Cardiac muscle cell (in vitro differentiated cells and primary cell): Measurements from ENCODE around the gene OR2G6. TPM values are rescaled to one million over a fixed set of nuclear protein-coding genes. Genes with fewer than 3 reads are reported as not detected.
"Not testable (repeated sequence)": the region's sequence is repeated elsewhere in the genome, so short reads cannot be mapped to it uniquely, and the experiment has no call there.

ENCODE experiments used
- DNase-seq, 2 donors: peaks; one replicate each; pipeline versions ENCODE4 v3.0.0 to v3.0.0-alpha.2; 2010 to 2017; ENCODE audit warnings: low read depth in 1 of 2, low spot score in 1 of 2
- H3K27ac ChIP-seq: fragments of 200-600 bp; sonication (generic); 2 replicates; pipeline ENCODE4 v1.5.1; 2016
- H3K27me3 ChIP-seq: fragments of 200-600 bp; sonication (generic); 2 replicates; pipeline ENCODE4 v1.6.0; 2016; ENCODE audit warnings: control low read depth
- H3K36me3 ChIP-seq: fragments of 200-600 bp; sonication (generic); 2 replicates; pipeline ENCODE4 v1.5.1; 2016; ENCODE audit warnings: control low read depth
- H3K4me1 ChIP-seq: fragments of 200-600 bp; sonication (generic); 2 replicates; pipeline ENCODE4 v1.8.1; 2017; ENCODE audit warnings: low read depth, mild to moderate bottlenecking, mixed run types
- H3K4me3 ChIP-seq: fragments of 200-600 bp; sonication (generic); 2 replicates; pipeline ENCODE4 v1.5.1; 2016; ENCODE audit warnings: mild to moderate bottlenecking
- H3K9me3 ChIP-seq: fragments of 200-600 bp; sonication (generic); 2 replicates; pipeline ENCODE4 v1.5.1; 2017; ENCODE audit warnings: low read depth, mild to moderate bottlenecking, control low read depth
- polyA plus RNA-seq: library from polyadenylated mRNA; unstranded; fragments of >200 nt; fragmentation: Nextera tagmentation; extraction: Ambion mirVana; gene quantifications from 2 replicates; pipeline ENCODE4 v1.2.1, GENCODE V29; 2016
- total RNA-seq: library from RNA; depleted of rRNA; stranded (reverse); fragments of >200 nt; gene quantifications from 2 replicates; pipeline ENCODE4 v1.2.3, GENCODE V29; 2016
- TF ChIP-seq, protein P1 (sequence below): IDR thresholded peaks from 2 replicates; pipeline ENCODE4 v1.5.1; 2012; ENCODE audit warnings: low read depth, mild to moderate bottlenecking, low read length

Gene OR2G6
- total and polyA plus RNA-seq, 2 experiments from 2014 or later = not detected

DNA sequence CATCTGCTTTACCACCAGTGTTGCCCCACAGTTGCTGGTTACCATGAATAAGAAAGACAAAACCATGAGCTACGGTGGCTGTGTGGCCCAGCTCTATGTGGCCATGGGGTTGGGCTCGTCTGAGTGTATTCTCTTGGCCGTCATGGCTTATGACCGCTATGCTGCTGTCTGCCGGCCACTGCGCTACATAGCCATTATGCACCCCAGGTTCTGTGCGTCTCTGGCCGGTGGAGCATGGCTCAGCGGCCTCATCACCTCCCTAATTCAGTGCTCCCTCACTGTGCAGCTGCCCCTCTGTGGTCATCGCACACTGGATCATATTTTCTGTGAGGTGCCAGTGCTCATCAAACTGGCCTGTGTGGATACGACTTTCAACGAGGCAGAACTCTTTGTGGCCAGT, 14.0 kb downstream of the OR2G6 start:
- TF ChIP-seq, protein P1, sequence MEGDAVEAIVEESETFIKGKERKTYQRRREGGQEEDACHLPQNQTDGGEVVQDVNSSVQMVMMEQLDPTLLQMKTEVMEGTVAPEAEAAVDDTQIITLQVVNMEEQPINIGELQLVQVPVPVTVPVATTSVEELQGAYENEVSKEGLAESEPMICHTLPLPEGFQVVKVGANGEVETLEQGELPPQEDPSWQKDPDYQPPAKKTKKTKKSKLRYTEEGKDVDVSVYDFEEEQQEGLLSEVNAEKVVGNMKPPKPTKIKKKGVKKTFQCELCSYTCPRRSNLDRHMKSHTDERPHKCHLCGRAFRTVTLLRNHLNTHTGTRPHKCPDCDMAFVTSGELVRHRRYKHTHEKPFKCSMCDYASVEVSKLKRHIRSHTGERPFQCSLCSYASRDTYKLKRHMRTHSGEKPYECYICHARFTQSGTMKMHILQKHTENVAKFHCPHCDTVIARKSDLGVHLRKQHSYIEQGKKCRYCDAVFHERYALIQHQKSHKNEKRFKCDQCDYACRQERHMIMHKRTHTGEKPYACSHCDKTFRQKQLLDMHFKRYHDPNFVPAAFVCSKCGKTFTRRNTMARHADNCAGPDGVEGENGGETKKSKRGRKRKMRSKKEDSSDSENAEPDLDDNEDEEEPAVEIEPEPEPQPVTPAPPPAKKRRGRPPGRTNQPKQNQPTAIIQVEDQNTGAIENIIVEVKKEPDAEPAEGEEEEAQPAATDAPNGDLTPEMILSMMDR = no peak
- H3K27me3 ChIP-seq = no peaks in the 10 kb centered on the region
- DNase-seq = no peak
- H3K9me3 ChIP-seq = no peaks in the 10 kb centered on the region
- H3K27ac ChIP-seq = no peak overlapping the region
- no peaks in the 10 kb centered on the region for H3K4me1 ChIP-seq
- H3K4me3 ChIP-seq = no peak overlapping the region
- H3K36me3 ChIP-seq = no peaks in the 10 kb centered on the region

DNA sequence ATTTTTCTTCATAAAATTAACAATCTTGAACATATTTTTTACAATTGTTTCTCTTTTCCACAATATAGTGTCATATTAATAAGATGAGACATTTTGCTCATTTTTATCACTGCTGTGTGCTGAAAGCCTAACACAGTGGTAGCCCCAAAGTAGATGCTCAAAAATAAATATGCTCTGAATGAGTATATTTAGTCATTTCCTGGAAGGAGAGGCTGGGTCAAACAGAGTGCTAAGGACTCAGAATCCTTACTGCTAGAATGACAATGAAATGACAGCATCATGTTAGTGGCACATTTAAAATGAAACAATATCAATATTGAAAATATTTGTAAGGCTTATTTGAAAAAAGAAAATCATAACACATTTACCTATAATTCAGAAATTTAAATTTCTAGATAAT, 29.6 kb downstream of the OR2G6 start:
- not testable (repeated sequence) for H3K4me1 ChIP-seq, H3K27ac ChIP-seq, H3K27me3 ChIP-seq, DNase-seq, H3K36me3 ChIP-seq, H3K9me3 ChIP-seq, H3K4me3 ChIP-seq

DNA sequence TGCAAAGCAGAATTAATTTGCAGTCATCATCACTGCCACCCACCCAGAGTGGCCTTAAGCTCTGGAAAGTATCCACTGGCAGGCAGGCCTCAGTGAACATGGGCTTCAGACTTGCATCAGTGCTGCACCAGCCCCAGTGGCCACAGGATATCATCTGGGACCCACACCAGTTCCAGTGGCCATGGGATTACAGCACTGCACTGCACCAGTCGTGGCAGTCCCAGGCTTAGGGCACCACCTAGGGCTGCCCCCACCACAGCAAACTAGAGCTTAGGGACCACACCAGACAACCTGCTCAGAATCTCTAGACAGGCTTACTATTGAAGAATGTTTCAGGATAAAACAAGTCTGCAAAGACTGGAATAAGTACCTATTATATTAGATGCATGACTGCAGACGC, 39.5 kb downstream of the OR2G6 start:
- not testable (repeated sequence) for H3K36me3 ChIP-seq, H3K9me3 ChIP-seq, H3K4me1 ChIP-seq, H3K27ac ChIP-seq, H3K4me3 ChIP-seq, DNase-seq, H3K27me3 ChIP-seq

DNA sequence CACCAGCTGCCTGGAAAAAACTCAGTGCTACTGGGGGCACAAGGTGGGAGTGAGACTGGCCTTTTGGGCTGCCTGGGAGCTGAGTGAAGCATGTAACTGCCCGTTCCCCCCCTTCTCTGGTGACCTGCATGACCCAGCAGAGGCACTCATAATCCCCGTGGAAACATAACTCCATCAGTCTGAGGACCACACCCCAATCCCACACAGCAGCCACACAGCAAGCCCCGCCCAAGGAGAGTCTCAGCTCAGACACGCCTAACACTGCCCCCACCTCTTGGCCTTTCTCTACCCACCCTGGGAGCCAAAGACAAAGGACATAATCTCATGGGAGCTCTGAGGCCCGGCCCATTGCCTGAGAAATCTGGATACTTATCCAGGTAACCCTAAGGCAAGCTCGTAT, 43.2 kb downstream of the OR2G6 start:
- H3K36me3 ChIP-seq, H3K27ac ChIP-seq, DNase-seq, H3K4me1 ChIP-seq, H3K4me3 ChIP-seq, H3K9me3 ChIP-seq, H3K27me3 ChIP-seq: not testable (repeated sequence)

DNA sequence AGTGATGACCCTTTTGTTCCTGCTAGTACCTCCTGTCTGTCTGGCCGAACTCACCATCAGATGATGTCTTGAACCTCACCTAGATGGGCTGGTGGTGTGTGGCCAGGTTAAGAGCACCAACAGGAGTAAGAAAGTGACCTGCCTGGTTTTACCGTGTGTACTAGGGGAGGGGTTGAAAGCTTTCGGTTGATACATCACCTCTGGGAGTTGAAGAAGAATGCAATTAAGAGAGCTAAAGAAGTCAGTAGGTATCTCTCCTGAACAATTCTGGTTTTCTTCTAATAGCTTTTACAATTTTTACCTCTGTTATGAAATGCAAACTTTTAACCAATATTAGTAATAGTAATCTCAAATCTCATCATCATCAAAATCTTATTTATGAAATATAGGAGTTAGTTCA, 54.8 kb downstream of the OR2G6 start, which contains the start of gene OR2T29:
Gene OR2T29, minus strand, starts transcription at position 101 of the 400 bp plus-strand sequence. CDS start 3,281 bp downstream, outside the sequence.
- H3K4me1 ChIP-seq, H3K27me3 ChIP-seq, H3K36me3 ChIP-seq, DNase-seq, H3K4me3 ChIP-seq, H3K9me3 ChIP-seq, H3K27ac ChIP-seq: not testable (repeated sequence)

DNA sequence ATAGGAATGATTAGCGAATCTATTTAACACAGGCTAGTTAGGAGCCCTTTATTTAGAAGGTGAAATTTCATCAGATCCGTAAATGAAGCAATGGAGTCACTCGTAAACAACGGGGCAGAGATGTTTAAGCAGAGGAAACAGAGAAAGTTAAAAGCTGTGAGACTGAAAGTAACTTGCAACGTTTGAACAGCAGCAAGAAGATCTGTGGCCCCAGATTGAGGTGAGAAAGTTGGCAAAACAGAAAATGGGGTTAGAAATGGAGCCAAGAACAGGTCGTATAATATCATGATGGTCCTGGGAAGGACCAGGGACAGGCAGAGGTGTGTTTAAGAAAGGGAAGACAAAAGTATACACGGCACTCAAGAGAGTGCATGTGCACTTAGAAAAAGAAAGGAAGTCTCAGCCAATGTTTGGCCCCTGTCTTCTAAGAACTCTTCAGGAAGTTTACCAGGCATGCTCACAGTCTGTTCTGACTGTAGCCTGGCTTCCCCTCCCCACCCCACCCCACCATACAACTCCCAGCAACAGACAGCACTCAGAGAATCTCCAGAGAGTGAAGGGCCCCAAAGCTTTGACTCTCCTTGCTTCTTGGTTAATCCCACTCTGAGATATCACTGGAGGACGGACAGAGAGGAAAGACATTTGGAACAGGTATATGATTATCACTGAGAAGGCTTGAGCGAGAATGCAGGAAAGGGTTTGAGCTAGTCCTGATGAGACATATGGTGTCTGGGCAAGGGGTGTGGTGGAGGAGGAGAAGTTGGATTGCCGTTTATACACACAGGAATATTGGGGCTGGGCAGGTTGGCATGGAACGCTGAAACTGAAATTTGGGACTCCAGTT, 57.9 kb downstream of the OR2G6 start:
- not testable (repeated sequence) for DNase-seq, H3K27ac ChIP-seq, H3K36me3 ChIP-seq, H3K4me1 ChIP-seq, H3K9me3 ChIP-seq, H3K4me3 ChIP-seq, H3K27me3 ChIP-seq

DNA sequence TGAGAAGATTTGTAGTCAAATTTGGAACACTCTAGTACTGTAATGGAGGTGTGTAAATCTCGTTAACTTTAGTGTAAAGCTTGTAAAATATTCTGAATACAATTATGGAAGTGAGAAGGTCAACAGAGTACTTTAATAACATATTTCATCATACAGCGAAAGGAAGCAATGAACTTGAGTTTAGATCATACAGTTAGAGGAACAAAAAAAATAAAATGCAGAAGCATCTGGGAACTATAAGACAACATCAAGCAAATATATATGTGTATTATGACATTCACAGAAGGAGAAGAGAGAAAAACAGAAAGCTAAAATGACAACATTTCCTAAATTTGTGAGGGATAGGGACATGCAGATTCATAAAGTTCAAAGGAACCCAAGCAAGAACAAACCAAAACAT, 61.2 kb downstream of the OR2G6 start:
- not testable (repeated sequence) for DNase-seq, H3K27ac ChIP-seq, H3K36me3 ChIP-seq, H3K4me3 ChIP-seq, H3K27me3 ChIP-seq, H3K9me3 ChIP-seq, H3K4me1 ChIP-seq

DNA sequence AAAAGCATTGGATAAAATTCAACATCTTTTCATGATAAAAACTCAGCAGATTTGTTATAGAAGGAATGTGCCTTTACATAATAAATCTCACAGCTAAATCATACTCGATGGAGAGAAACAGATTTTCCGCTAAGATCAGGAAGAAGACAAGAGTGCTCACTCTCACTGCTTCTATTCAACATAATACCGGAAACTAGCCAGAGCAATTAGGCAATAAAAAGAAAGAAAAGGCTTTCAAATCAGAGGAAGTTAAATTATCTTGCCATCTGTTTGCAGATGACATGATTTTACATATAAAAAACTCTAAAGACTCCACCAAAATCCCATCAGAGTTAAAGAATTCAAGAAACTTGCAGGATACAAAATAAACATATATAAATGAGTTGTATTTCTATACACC, 62.9 kb downstream of the OR2G6 start:
- not testable (repeated sequence) for H3K4me3 ChIP-seq

DNA sequence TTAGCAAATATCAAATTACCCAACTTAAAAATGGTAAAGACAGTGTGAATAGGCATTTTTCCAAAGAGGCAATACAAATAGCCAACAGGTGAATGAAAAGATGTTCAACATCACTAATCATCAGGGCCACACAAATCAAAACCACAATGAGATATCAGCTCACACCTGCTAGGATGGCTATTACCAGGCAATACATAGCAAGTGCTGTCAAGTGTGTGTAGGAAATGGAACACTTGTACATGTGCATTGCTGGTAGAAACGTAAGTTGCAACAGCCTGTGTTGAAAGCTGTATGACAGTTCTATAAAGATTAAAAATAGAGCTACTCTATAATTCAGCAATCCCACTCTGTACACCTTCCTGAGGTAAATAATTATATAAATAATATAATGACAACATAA, 64.2 kb downstream of the OR2G6 start:
- not testable (repeated sequence) for H3K27me3 ChIP-seq, DNase-seq, H3K4me3 ChIP-seq, H3K36me3 ChIP-seq, H3K27ac ChIP-seq, H3K4me1 ChIP-seq, H3K9me3 ChIP-seq

More for the DNA sequence above, 62.9 kb downstream of the OR2G6 start:
- not testable (repeated sequence) for H3K27ac ChIP-seq, H3K9me3 ChIP-seq, H3K4me1 ChIP-seq, DNase-seq, H3K27me3 ChIP-seq, H3K36me3 ChIP-seq

DNA sequence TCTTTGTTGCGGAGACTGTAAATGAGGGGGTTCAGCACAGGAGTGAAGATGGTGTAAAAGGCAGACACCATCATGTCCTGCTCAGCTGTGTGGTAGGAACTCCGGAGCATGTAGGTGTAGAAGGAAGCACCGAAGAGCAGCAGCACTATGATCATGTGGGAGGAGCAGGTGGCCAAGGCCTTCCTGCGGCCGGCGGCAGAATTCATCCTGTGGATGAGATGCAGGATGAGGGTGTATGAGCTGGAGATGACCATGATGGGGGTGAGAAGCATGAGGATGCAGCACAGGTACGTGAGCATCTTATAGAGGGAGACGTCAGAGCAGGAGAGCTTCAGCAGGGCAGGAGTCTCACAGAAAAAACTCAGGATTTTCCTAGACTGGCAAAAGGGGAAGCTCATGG, 66.0 kb downstream of the OR2G6 start:
- not testable (repeated sequence) for DNase-seq, H3K27ac ChIP-seq, H3K27me3 ChIP-seq, H3K9me3 ChIP-seq, H3K4me1 ChIP-seq, H3K36me3 ChIP-seq, H3K4me3 ChIP-seq

DNA sequence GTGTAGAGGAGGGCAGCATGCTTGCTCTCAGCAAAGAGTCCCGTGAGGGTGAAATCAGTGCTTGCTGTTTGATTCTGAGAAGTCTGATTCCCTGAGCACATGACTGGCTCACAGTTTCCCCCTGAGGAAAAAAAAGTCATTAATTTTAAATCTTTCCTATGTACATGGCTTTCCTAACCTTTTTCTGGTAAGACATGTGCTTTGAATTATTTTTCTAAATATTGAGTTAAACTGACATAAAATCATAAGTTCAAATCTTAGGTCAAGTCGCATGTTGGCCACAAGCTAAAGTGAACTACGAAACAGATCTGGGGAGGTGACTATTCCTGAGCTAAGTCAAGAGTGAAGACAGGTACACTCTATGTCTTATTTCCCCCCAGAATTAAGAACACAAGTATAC, 66.8 kb downstream of the OR2G6 start, which contains the start of gene OR2T34:
Gene OR2T34, minus strand, starts transcription at position 101 of the 400 bp plus-strand sequence. Its CDS starts 0 bp downstream, at position 101.
- H3K27me3 ChIP-seq, H3K9me3 ChIP-seq, H3K4me1 ChIP-seq, H3K4me3 ChIP-seq, DNase-seq, H3K36me3 ChIP-seq, H3K27ac ChIP-seq: not testable (repeated sequence)
